HepG2 (cell line): Measurements from ENCODE around the gene LILRB3. TPM values are rescaled to one million over a fixed set of nuclear protein-coding genes. Genes with fewer than 3 reads are reported as not detected.

Experiments used
- ATAC-seq: fragments of 200-7000 bp; cut with Tn5 transposase; 3 replicates; pipeline ENCODE4 v1.9.1; 2020; ENCODE audit warnings: mild to moderate bottlenecking, moderate library complexity
- BruUV-seq: library from RNA; stranded (reverse); fragments of 400-500 nt; replicated peaks from 2 replicates; lab custom pipeline; 2021; lab: Mats Ljungman, UMichigan
- CTCF ChIA-PET: fragments of 300-600 bp; formaldehyde crosslinking; extraction: SDS; loops from one replicate; lab custom pipeline; 2021; ENCODE audit warnings: low total read pairs, inconsistent platforms, low intra/inter-chr PET ratio; lab: Yijun Ruan, JAX
- POLR2A ChIA-PET: fragments of 350-600 bp; sonication (Branson Sonifier 250); formaldehyde crosslinking; loops from one replicate; lab custom pipeline; 2020; ENCODE audit warnings: antibody characterized with exemption, inconsistent platforms; lab: Yijun Ruan, JAX
- DNase-seq: peaks from one replicate; pipeline ENCODE4 v3.0.0-alpha.2; 2015; ENCODE audit warnings: low spot score
- FAIRE-seq: peaks from 3 replicates; lab custom pipeline; 2011; peaks lifted over from hg19 to GRCh38; lab: Jason Lieb, UNC
- H2AFZ ChIP-seq: one replicate; pipeline ENCODE4 v1.6.1; 2011; ENCODE audit warnings: low read length, inconsistent platforms
- H3K27ac ChIP-seq: fragments of 300-600 bp; 3 replicates; pipeline ENCODE4 v1.8.0; 2011; ENCODE audit warnings: mixed run types, mild to moderate bottlenecking, mixed read lengths, low read length, inconsistent platforms; ENCODE audit not compliant: insufficient read depth; ENCODE audit errors: extremely low read length
- H3K27me3 ChIP-seq, 2 experiments: fragments of 200-600 bp in 1 of 2; 2 replicates in 1 of 2; 3 replicates in 1 of 2; pipeline versions ENCODE4 v1.6.0 to v1.8.0; 2011; ENCODE audit warnings: low read length in 2 of 2, mild to moderate bottlenecking in 2 of 2, moderate library complexity in 2 of 2, inconsistent platforms in 1 of 2; ENCODE audit not compliant: insufficient read depth in 2 of 2, control insufficient read depth in 1 of 2
- H3K36me3 ChIP-seq, 2 experiments: fragments of 200-600 bp in 1 of 2; replicated peaks in 1 of 2; 2 replicates in 1 of 2; 3 replicates in 1 of 2; pipeline versions ENCODE4 v1.5.1 to v1.8.0; 2011; ENCODE audit warnings: low read length in 2 of 2, inconsistent platforms in 1 of 2; ENCODE audit not compliant: insufficient read depth in 2 of 2, control insufficient read depth in 1 of 2
- H3K4me1 ChIP-seq: 2 replicates; pipeline ENCODE4 v1.5.1; 2012; ENCODE audit warnings: low read length, inconsistent platforms; ENCODE audit not compliant: insufficient read depth
- H3K4me2 ChIP-seq: 2 replicates; pipeline ENCODE4 v1.6.0; 2011; ENCODE audit warnings: low read depth, low read length, inconsistent platforms
- H3K4me3 ChIP-seq, 3 experiments: fragments of 200-600 bp in 1 of 3; sonication (generic), shearing (Covaris generic) in 1 of 3; replicated peaks in 1 of 3; 2 replicates each; pipeline ENCODE4 v1.5.1; 2011 to 2016; ENCODE audit warnings: low read length in 3 of 3, inconsistent platforms in 2 of 3, low read depth in 2 of 3, mild to moderate bottlenecking in 2 of 3, control low read depth in 1 of 3, mixed read lengths in 1 of 3; ENCODE audit not compliant: insufficient read depth in 1 of 3
- H3K79me2 ChIP-seq: one replicate; pipeline ENCODE4 v1.6.1; 2011; ENCODE audit warnings: low read length, inconsistent platforms; ENCODE audit not compliant: insufficient read depth
- H3K9ac ChIP-seq: 2 replicates; pipeline ENCODE4 v1.6.0; 2011; ENCODE audit warnings: mild to moderate bottlenecking, low read depth, low read length, inconsistent platforms; ENCODE audit not compliant: insufficient read depth
- H3K9me3 ChIP-seq: 2 replicates; pipeline ENCODE4 v1.5.1; 2012; ENCODE audit warnings: mild to moderate bottlenecking, low read length
- H4K20me1 ChIP-seq: 2 replicates; pipeline ENCODE4 v1.6.0; 2011; ENCODE audit warnings: inconsistent platforms, mild to moderate bottlenecking, low read length, moderate library complexity; ENCODE audit not compliant: insufficient read depth
- CENPT ChIP-seq: sonication (generic); formaldehyde crosslinking; IDR thresholded peaks from 2 replicates; pipeline ENCODE4 v1.8.0; 2022; ENCODE audit warnings: low read depth, mild to moderate bottlenecking, moderate library complexity, missing genetic modification reagents
- EEA1 ChIP-seq: sonication (generic); formaldehyde crosslinking; IDR thresholded peaks from 2 replicates; pipeline ENCODE4 v1.5.1; 2020; ENCODE audit warnings: mild to moderate bottlenecking, missing genetic modification reagents, borderline replicate concordance
- KLF11 ChIP-seq: IDR thresholded peaks from 2 replicates; pipeline ENCODE4 v1.6.1; 2016; ENCODE audit warnings: missing compliant biosample characterization
- MATR3 ChIP-seq: sonication (generic); formaldehyde crosslinking; IDR thresholded peaks from 2 replicates; pipeline ENCODE4 v1.4.0; 2020; ENCODE audit warnings: missing genetic modification reagents
- RFX5 ChIP-seq: IDR thresholded peaks from 2 replicates; pipeline ENCODE4 v1.6.1; 2011; ENCODE audit warnings: low read depth, low read length, improper control_type of control experiment
- SMAD1 ChIP-seq: sonication (generic); formaldehyde crosslinking; IDR thresholded peaks from 2 replicates; pipeline ENCODE4 v1.4.0; 2020; ENCODE audit warnings: missing genetic modification reagents, low read depth, mild to moderate bottlenecking, borderline replicate concordance
- SMYD3 ChIP-seq: sonication (generic); formaldehyde crosslinking; IDR thresholded peaks from 2 replicates; pipeline ENCODE4 v1.8.1; 2023; ENCODE audit warnings: mild to moderate bottlenecking, missing genetic modification reagents
- TCF7 ChIP-seq: sonication (generic); IDR thresholded peaks from 2 replicates; pipeline ENCODE4 v1.6.1; 2016; ENCODE audit warnings: antibody characterized with exemption, low read depth
- THYN1 ChIP-seq: sonication (generic); formaldehyde crosslinking; IDR thresholded peaks from 2 replicates; pipeline ENCODE4 v1.8.1; 2023; ENCODE audit warnings: low read depth, mild to moderate bottlenecking, moderate library complexity, missing genetic modification reagents, borderline replicate concordance
- ZFY ChIP-seq: sonication (generic); formaldehyde crosslinking; IDR thresholded peaks from 2 replicates; pipeline ENCODE4 v1.4.0; 2020; ENCODE audit warnings: missing genetic modification reagents
- ZNF205 ChIP-seq: IDR thresholded peaks from 2 replicates; pipeline ENCODE4 v1.6.1; 2018; ENCODE audit warnings: missing biosample characterization, missing genetic modification reagents
- ZNF230 ChIP-seq: sonication (generic); formaldehyde crosslinking; IDR thresholded peaks from 2 replicates; pipeline ENCODE4 v1.4.0; 2020; ENCODE audit warnings: mild to moderate bottlenecking, missing genetic modification reagents
- ZNF562 ChIP-seq: sonication (generic); formaldehyde crosslinking; IDR thresholded peaks from 2 replicates; pipeline ENCODE4 v1.8.0; 2022; ENCODE audit warnings: missing genetic modification reagents, borderline replicate concordance
- ZNF775 ChIP-seq: sonication (generic); formaldehyde crosslinking; IDR thresholded peaks from 2 replicates; pipeline ENCODE4 v1.4.0; 2020; ENCODE audit warnings: missing genetic modification reagents, mild to moderate bottlenecking, moderate library complexity, borderline replicate concordance
- WGBS: methylation state at CpG from one replicate; pipeline ENCODE4 v1.1.6; 2017; ENCODE audit warnings: low lambda C conversion rate; 5-methylcytosine and 5-hydroxymethylcytosine counted together
- in situ Hi-C: cut with HindIII; loops from 2 replicates; pipeline ENCODE4 v1.10.0; 2017; ENCODE audit warnings: low pct_unique_long_range_greater_than_20kb; ENCODE audit not compliant: extremely low pct_ligation_motif_present
- intact Hi-C: fragments of 100-400 bp; cut with micrococcal nuclease; formaldehyde crosslinking; loops from one replicate; pipeline ENCODE4 v1.10.0; 2022; ENCODE audit not compliant: unreplicated experiment
- polyA plus RNA-seq, 8 experiments: library from polyadenylated mRNA; depleted of rRNA in 3 of 8; stranded (reverse) in 7 of 8; unstranded in 1 of 8; fragments of >200 nt; fragmentation: Illumina TruSeq in 4 of 8; extraction: Trizol in 4 of 8; gene quantifications; 2 replicates each; pipeline versions ENCODE4 v1.2.1 to v1.2.3, GENCODE V29; 2011 to 2016; ENCODE audit warnings: low read depth in 4 of 8, missing spikeins in 1 of 8, mixed read lengths in 1 of 8; ENCODE audit not compliant: insufficient read depth in 1 of 8
- total RNA-seq, 5 experiments: library from RNA; depleted of rRNA; stranded (reverse); fragments of >200 nt; fragmentation: Illumina TruSeq; extraction: Trizol; gene quantifications; 2 replicates each; pipeline ENCODE4 v1.2.3, GENCODE V29; 2016; ENCODE audit warnings: low read depth in 1 of 5

The LILRB3 gene
- total and polyA plus RNA-seq, 2 of the 13 experiments (the other 11 are each of a cell fraction or from before 2014, with no cell fraction given), result 0.22 TPM; not detected in 1

DNA sequence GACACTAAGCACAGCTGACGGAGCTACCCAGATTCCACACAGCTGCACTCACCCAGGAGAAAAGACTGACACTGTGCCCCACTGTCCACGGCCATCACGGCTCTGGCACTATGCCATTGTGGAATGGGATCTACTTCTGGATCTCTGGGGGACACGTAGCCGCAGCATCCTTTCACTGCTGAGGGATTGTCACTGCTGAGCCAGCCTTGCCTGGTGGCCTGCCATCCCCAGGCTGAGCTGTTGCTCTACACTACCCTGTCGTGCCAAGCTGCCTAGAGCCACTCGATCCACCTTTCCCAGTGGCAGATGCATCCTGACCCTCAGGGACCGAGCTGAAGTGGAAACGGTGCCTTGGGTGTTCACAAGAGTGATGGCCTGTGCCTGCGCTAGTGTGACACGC is 39.3 kb upstream of the LILRB3 start:
- H3K9me3 ChIP-seq, result no peaks in the 10 kb centered on the region
- H3K4me2 ChIP-seq, result no peak overlapping the region
- 37% methylated on average over 5 of the region's 11 CpGs for WGBS
- TF ChIP-seq ZNF205 (no peak), EEA1 (no peak), ZNF775 (CRISPR knock-in tag) (no peak), SMYD3 (CRISPR knock-in tag) (no peak), CENPT (CRISPR knock-in tag) (no peak), SMAD1 (CRISPR knock-in tag) (no peak), RFX5 (no peak), THYN1 (no peak), ZNF230 (CRISPR knock-in tag) (no peak), KLF11 (CRISPR knock-in tag) (no peak), MATR3 (CRISPR knock-in tag) (no peak), TCF7 (no peak), ZFY (CRISPR knock-in tag) (no peak), ZNF562 (CRISPR knock-in tag) (no peak)
- TF ChIP-seq, all 625 proteins: peak for 0
- peaks cover 2 to 26% of the 10 kb centered on the region in 2 experiments; a peak in 4 of 5 replicates for H3K27me3 ChIP-seq
- no peaks in the 10 kb centered on the region for H3K79me2 ChIP-seq
- no peak overlapping the region for H3K4me3 ChIP-seq
- FAIRE-seq (no peak), DNase-seq (no peak), ATAC-seq (no peak)
- no peaks in the 10 kb centered on the region for H3K4me1 ChIP-seq
- H4K20me1 ChIP-seq, result no peaks in the 10 kb centered on the region
- ChIA-PET POLR2A (no interaction called here), CTCF (no interaction called here)
- intact Hi-C loops (no loop called here), in situ Hi-C loops (no loop called here)
- no peak overlapping the region for H2AFZ ChIP-seq
- H3K9ac ChIP-seq, result no peak overlapping the region
- no peak overlapping the region for H3K27ac ChIP-seq
- no TSS peak for BruUV-seq
- no peaks in the 10 kb centered on the region for H3K36me3 ChIP-seq
